GM10266 (cell line): ENCODE results near the gene MRO.

Experiments
- DNase-seq: peaks from one replicate; pipeline ENCODE4 v3.0.0; 2012; ENCODE audit errors: extremely low spot score
- CTCF ChIP-seq: IDR thresholded peaks from 2 replicates; pipeline ENCODE4 v1.5.1; 2012; ENCODE audit warnings: mild to moderate bottlenecking, low read depth; ENCODE audit not compliant: control insufficient read depth, insufficient read depth; ENCODE audit errors: missing control alignments

Gene MRO

GRCh38 chr18:50820901-50821520 lies 1.2 kb upstream of the MRO start:
- TF ChIP-seq CTCF: no peak
- DNase-seq: no peak

GRCh38 chr18:50819027-50819727 lies 639 bp downstream of the MRO start:
- no peak for DNase-seq
- TF ChIP-seq CTCF: peak; percentile 8

- no peak for TF ChIP-seq CTCF
- DNase-seq: no peak
Observed at GRCh38 chr18:50816419-50817166, 3.2 kb downstream of the MRO start.

- no peak for DNase-seq
- TF ChIP-seq CTCF: no peak
Observed at GRCh38 chr18:50814395-50814794, 5.4 kb downstream of the MRO start.

GRCh38 chr18:50813353-50813752 lies 6.5 kb downstream of the MRO start:
- no peak for DNase-seq
- TF ChIP-seq CTCF: no peak

GRCh38 chr18:50812834-50813233 lies 7.0 kb downstream of the MRO start:
- DNase-seq: no peak
- no peak for TF ChIP-seq CTCF

- DNase-seq: no peak
- TF ChIP-seq CTCF: no peak
Observed at GRCh38 chr18:50807176-50807575, 12.6 kb downstream of the MRO start.
